Neural progenitor cell (in vitro differentiated cells): ENCODE results near the gene NPM1. TPM values are rescaled to one million over a fixed set of nuclear protein-coding genes. Genes with fewer than 3 reads are reported as not detected.
A peak's percentile ranks its signal among the peaks of the same experiment; 100 is the strongest.

ENCODE experiments used
- DNase-seq: peaks from one replicate; pipeline ENCODE4 v3.0.0-alpha.2; 2016; ENCODE audit warnings: low spot score
- H2AFZ ChIP-seq: fragments of 200-600 bp; sonication (generic); replicated peaks from 2 replicates; pipeline ENCODE4 v1.6.1; 2016; ENCODE audit warnings: antibody characterized with exemption
- H3F3A ChIP-seq: fragments of 200-600 bp; sonication (generic); 2 replicates; pipeline ENCODE4 v1.6.1; 2016; ENCODE audit warnings: antibody characterized with exemption, low read depth
- H3K27ac ChIP-seq: fragments of 200-600 bp; sonication (generic); 2 replicates; pipeline ENCODE4 v1.5.1; 2016; ENCODE audit warnings: mild to moderate bottlenecking
- H3K27me3 ChIP-seq: fragments of 200-600 bp; sonication (generic); 2 replicates; pipeline ENCODE4 v1.6.1; 2016; ENCODE audit warnings: mild to moderate bottlenecking, moderate library complexity
- H3K36me3 ChIP-seq: fragments of 200-600 bp; sonication (generic); 2 replicates; pipeline ENCODE4 v1.5.1; 2016
- H3K4me1 ChIP-seq: fragments of 200-600 bp; sonication (generic); 2 replicates; pipeline ENCODE4 v1.6.1; 2016; ENCODE audit warnings: mixed run types
- H3K4me2 ChIP-seq: fragments of 200-600 bp; sonication (generic); 2 replicates; pipeline ENCODE4 v1.6.1; 2016
- H3K4me3 ChIP-seq: fragments of 200-600 bp; sonication (generic); 2 replicates; pipeline ENCODE4 v1.5.1; 2016
- H3K79me2 ChIP-seq: fragments of 200-600 bp; sonication (generic); 2 replicates; pipeline ENCODE4 v1.6.1; 2016; ENCODE audit warnings: low read depth
- H3K9ac ChIP-seq: fragments of 200-600 bp; sonication (generic); 2 replicates; pipeline ENCODE4 v1.6.1; 2016
- H3K9me3 ChIP-seq: fragments of 200-600 bp; sonication (generic); 2 replicates; pipeline ENCODE4 v1.5.1; 2016; ENCODE audit warnings: low read depth
- H4K20me1 ChIP-seq: fragments of 200-600 bp; sonication (generic); 2 replicates; pipeline ENCODE4 v1.6.1; 2016; ENCODE audit warnings: low read depth
- H3K27ac Mint-ChIP-seq: 3 replicates; pipeline ENCODE4 v1.8.0; 2021; ENCODE audit warnings: mixed read lengths
- H3K27me3 Mint-ChIP-seq: 2 replicates; pipeline ENCODE4 v1.8.0; 2022; ENCODE audit warnings: low read depth, mild to moderate bottlenecking, inconsistent platforms, moderate library complexity, mixed read lengths; ENCODE audit not compliant: insufficient read depth
- H3K36me3 Mint-ChIP-seq: 3 replicates; pipeline ENCODE4 v1.8.0; 2021; ENCODE audit warnings: mixed read lengths
- H3K4me1 Mint-ChIP-seq: 3 replicates; pipeline ENCODE4 v1.8.0; 2021; ENCODE audit warnings: mixed read lengths
- H3K4me3 Mint-ChIP-seq: 3 replicates; pipeline ENCODE4 v1.8.0; 2021; ENCODE audit warnings: mild to moderate bottlenecking, moderate library complexity, mixed read lengths
- H3K9me3 Mint-ChIP-seq: 3 replicates; pipeline ENCODE4 v1.8.0; 2020; ENCODE audit warnings: mixed read lengths
- EZH2 ChIP-seq: fragments of 200-600 bp; sonication (generic); IDR thresholded peaks from 2 replicates; pipeline ENCODE4 v1.6.1; 2017; ENCODE audit warnings: antibody characterized with exemption, mild to moderate bottlenecking, moderate library complexity
- EZH2phosphoT487 ChIP-seq: fragments of 200-600 bp; sonication (generic); IDR thresholded peaks from 2 replicates; pipeline ENCODE4 v1.6.1; 2017; ENCODE audit warnings: antibody characterized with exemption
- total RNA-seq: library from RNA; depleted of rRNA; stranded (reverse); fragments of >200 nt; gene quantifications from 2 replicates; pipeline ENCODE4 v1.2.3, GENCODE V29; 2015; ENCODE audit warnings: low replicate concordance
- TF ChIP-seq, protein P1 (sequence below): fragments of 200-600 bp; sonication (generic); IDR thresholded peaks from 2 replicates; pipeline ENCODE4 v1.5.1; 2017; ENCODE audit warnings: antibody characterized with exemption, mild to moderate bottlenecking

Gene NPM1
- total RNA-seq, 1 donor from 2014 or later: 3,685 TPM

DNA sequence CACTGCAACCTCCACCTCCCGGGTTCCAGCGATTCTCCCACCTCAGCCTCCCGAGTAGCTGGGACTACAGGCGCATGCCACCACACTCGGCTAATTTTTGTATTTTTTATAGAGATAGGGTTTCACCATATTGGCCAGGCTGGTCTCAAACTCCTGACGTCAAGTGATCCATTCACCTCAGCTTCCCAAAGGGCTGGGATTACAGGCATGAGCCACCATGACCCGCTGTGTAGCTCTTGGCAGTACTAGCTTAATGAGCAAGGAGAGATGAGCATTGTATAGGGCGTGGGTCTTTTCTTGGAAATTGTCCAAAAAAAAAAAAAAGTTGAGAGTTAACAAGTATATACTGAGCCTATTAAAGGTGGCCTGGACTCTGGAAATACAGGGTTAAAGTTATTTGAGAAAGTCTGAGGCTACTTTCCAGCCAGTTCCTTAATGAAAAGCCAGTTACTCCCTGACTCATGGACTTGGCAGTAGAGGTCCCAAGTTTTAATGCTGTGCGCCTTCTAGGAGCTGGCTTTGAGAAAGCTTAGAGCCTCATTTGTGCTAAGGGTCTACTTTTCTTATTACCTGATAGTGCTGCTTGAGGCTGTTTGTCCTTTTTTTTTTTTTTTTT lies 27.6 kb downstream of the NPM1 start:
- H3K9me3 ChIP-seq: no peaks in the 10 kb centered on the region
- H3K27me3 Mint-ChIP-seq: no peaks in the 10 kb centered on the region
- peaks cover 4% of the 10 kb centered on the region for H3K36me3 ChIP-seq
- no peak overlapping the region for H3K4me2 ChIP-seq
- H4K20me1 ChIP-seq: peaks cover 95% of the 10 kb centered on the region
- peaks cover 8% of the 10 kb centered on the region for H3K4me1 ChIP-seq
- no peak for DNase-seq
- peaks cover 6% of the 10 kb centered on the region for H3K4me1 Mint-ChIP-seq
- H3K4me3 Mint-ChIP-seq: no peak overlapping the region
- H3K9me3 Mint-ChIP-seq: no peaks in the 10 kb centered on the region
- H3K36me3 Mint-ChIP-seq: peaks cover 10% of the 10 kb centered on the region
- TF ChIP-seq, protein P1, sequence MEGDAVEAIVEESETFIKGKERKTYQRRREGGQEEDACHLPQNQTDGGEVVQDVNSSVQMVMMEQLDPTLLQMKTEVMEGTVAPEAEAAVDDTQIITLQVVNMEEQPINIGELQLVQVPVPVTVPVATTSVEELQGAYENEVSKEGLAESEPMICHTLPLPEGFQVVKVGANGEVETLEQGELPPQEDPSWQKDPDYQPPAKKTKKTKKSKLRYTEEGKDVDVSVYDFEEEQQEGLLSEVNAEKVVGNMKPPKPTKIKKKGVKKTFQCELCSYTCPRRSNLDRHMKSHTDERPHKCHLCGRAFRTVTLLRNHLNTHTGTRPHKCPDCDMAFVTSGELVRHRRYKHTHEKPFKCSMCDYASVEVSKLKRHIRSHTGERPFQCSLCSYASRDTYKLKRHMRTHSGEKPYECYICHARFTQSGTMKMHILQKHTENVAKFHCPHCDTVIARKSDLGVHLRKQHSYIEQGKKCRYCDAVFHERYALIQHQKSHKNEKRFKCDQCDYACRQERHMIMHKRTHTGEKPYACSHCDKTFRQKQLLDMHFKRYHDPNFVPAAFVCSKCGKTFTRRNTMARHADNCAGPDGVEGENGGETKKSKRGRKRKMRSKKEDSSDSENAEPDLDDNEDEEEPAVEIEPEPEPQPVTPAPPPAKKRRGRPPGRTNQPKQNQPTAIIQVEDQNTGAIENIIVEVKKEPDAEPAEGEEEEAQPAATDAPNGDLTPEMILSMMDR: no peak
- no peak for TF ChIP-seq EZH2phosphoT487
- TF ChIP-seq EZH2: no peak
- H3K27ac ChIP-seq: no peak overlapping the region
- peaks cover 95% of the 10 kb centered on the region for H3F3A ChIP-seq
- no peak overlapping the region for H3K9ac ChIP-seq
- H3K4me3 ChIP-seq: no peak overlapping the region
- peaks cover 27% of the 10 kb centered on the region for H3K79me2 ChIP-seq
- no peak overlapping the region for H2AFZ ChIP-seq
- no peak overlapping the region for H3K27ac Mint-ChIP-seq
- H3K27me3 ChIP-seq: peaks cover 15% of the 10 kb centered on the region

- H3F3A ChIP-seq: peaks cover 92% of the 10 kb centered on the region
- peaks cover 5% of the 10 kb centered on the region for H3K27me3 Mint-ChIP-seq
- H3K36me3 Mint-ChIP-seq: peaks cover 5% of the 10 kb centered on the region
- H3K4me1 Mint-ChIP-seq: peaks cover 15% of the 10 kb centered on the region
- H3K9me3 Mint-ChIP-seq: no peaks in the 10 kb centered on the region
- peaks cover 26% of the 10 kb centered on the region for H3K27me3 ChIP-seq
- no peak overlapping the region for H3K27ac ChIP-seq
- TF ChIP-seq, protein P1: no peak
- TF ChIP-seq EZH2 (no peak), EZH2phosphoT487 (no peak)
- no peak overlapping the region for H3K9ac ChIP-seq
- peaks cover 20% of the 10 kb centered on the region for H3K4me1 ChIP-seq
- peaks cover 2% of the 10 kb centered on the region for H3K36me3 ChIP-seq
- H3K4me2 ChIP-seq: no peak overlapping the region
- no peaks in the 10 kb centered on the region for H3K9me3 ChIP-seq
- H3K4me3 Mint-ChIP-seq: no peak overlapping the region
- no peak overlapping the region for H3K4me3 ChIP-seq
- peaks cover 95% of the 10 kb centered on the region for H4K20me1 ChIP-seq
- no peak overlapping the region for H2AFZ ChIP-seq
- H3K27ac Mint-ChIP-seq: no peak overlapping the region
- H3K79me2 ChIP-seq: peaks cover 16% of the 10 kb centered on the region
- DNase-seq: no peak
These were observed 28.8 kb downstream of the NPM1 start for GRCh38 chr5:171416160-171417049.

- no peak overlapping the region for H3K27ac Mint-ChIP-seq
- Histone ChIP-seq H3K9ac (no peak overlapping the region), H4K20me1 (peaks cover 91% of the 10 kb centered on the region), H3K79me2 (no peaks in the 10 kb centered on the region), H3K9me3 (no peaks in the 10 kb centered on the region), H3K27ac (no peak overlapping the region), H2AFZ (peak overlapping the region; percentile 59), H3F3A (peaks cover 72% of the 10 kb centered on the region), H3K4me3 (peak overlapping the region; percentile 53), H3K27me3 (peaks cover 47% of the 10 kb centered on the region), H3K4me2 (peak overlapping the region; percentile 90), H3K4me1 (peaks cover 22% of the 10 kb centered on the region), H3K36me3 (no peaks in the 10 kb centered on the region)
- no peak for TF ChIP-seq EZH2
- TF ChIP-seq, protein P1: peak; percentile 90
- TF ChIP-seq EZH2phosphoT487: no peak
- H3K27me3 Mint-ChIP-seq: peaks cover 12% of the 10 kb centered on the region
- peak overlapping the region; percentile 86 for H3K4me3 Mint-ChIP-seq
- peaks cover 35% of the 10 kb centered on the region for H3K4me1 Mint-ChIP-seq
- H3K36me3 Mint-ChIP-seq: peaks cover 2% of the 10 kb centered on the region
- no peaks in the 10 kb centered on the region for H3K9me3 Mint-ChIP-seq
- peak; percentile 95 for DNase-seq
These were observed 30.8 kb downstream of the NPM1 start for GRCh38 chr5:171418316-171418981.
